ENCODE measurements around the gene TGFBR3L. TPM values are rescaled to one million over a fixed set of nuclear protein-coding genes. Genes with fewer than 3 reads are reported as not detected.

Gene TGFBR3L
- total and polyA plus RNA-seq, 2 of the 8 experiments (the other 6 are each of a cell fraction or from before 2014, with no cell fraction given): 3.1 to 3.7 TPM

GRCh38 chr19:7930765-7931164 lies 16.1 kb downstream of the TGFBR3L start:
- H2BK120ac ChIP-seq (replicated peaks; ENCODE audit: low read depth, low read length): no peak overlapping the region
- H3K4me3 ChIP-seq (ENCODE audit: extremely low read depth in 1 of 4, insufficient read depth in 2 of 4, low read depth in 3 of 4, low read length in 4 of 4): no peak overlapping the region
- H4K5ac ChIP-seq (ENCODE audit: insufficient read length, low read depth, low read length): no peak overlapping the region
- no peak overlapping the region for H2BK12ac ChIP-seq (ENCODE audit: low read depth, low read length)
- no peak overlapping the region for H4K8ac ChIP-seq (ENCODE audit: extremely low read depth, insufficient read depth, low read length)
- H3K18ac ChIP-seq (ENCODE audit: extremely low read depth, low read length): no peak overlapping the region
- no peak overlapping the region for H3K27ac ChIP-seq (ENCODE audit: low read depth, low read length)
- peaks cover 23 to 52% (median 45%) of the 10 kb centered on the region in 4 experiments for H3K36me3 ChIP-seq (ENCODE audit: control insufficient read depth in 2 of 4, insufficient read depth in 4 of 4, low read length in 3 of 4)
- H3K27me3 ChIP-seq (replicated peaks in 1 of 4; ENCODE audit: control insufficient read depth in 3 of 4, extremely low read depth in 1 of 4, insufficient read depth in 3 of 4, low read length in 3 of 4): no peaks in the 10 kb centered on the region
- H3K4ac ChIP-seq (replicated peaks; ENCODE audit: insufficient read length, low read depth, low read length): no peak overlapping the region
- no peak overlapping the region for H3K4me2 ChIP-seq (ENCODE audit: insufficient read depth in 1 of 2, low read depth in 2 of 2, low read length in 2 of 2)
- H3K56ac ChIP-seq (replicated peaks; ENCODE audit: insufficient read length, low read depth, low read length): no peak overlapping the region
- no peaks in the 10 kb centered on the region for H3K9me3 ChIP-seq (ENCODE audit: insufficient read depth in 2 of 2, low read depth in 1 of 2, low read length in 1 of 2)
- no peak overlapping the region for H2BK15ac ChIP-seq (ENCODE audit: low read length)
- H2AFZ ChIP-seq (ENCODE audit: low read length): no peak overlapping the region
- no peaks in the 10 kb centered on the region for H3K79me2 ChIP-seq (ENCODE audit: control insufficient read depth in 1 of 2, insufficient read depth in 2 of 2, low read length in 2 of 2)
- DNase-seq (ENCODE audit: low read depth in 1 of 2, low spot score in 2 of 2): no peak
- H2AK5ac ChIP-seq (ENCODE audit: low read depth, low read length): no peak overlapping the region
- H3K4me1 ChIP-seq (replicated peaks in 1 of 4; ENCODE audit: control insufficient read depth in 3 of 4, insufficient read depth in 4 of 4, low read length in 3 of 4): peaks cover 0 to 5% (median 2%) of the 10 kb centered on the region in 4 experiments; a peak in 5 of 7 replicates
- H3K79me1 ChIP-seq (ENCODE audit: low read depth, low read length): no peaks in the 10 kb centered on the region
- H2BK5ac ChIP-seq (ENCODE audit: low read depth, low read length): no peak overlapping the region
- no peak overlapping the region for H3K23ac ChIP-seq (ENCODE audit: insufficient read length)
- no peak for FAIRE-seq
- WGBS, 2 experiments (ENCODE audit: extremely low coverage in 1 of 2, insufficient coverage in 1 of 2, insufficient read length in 1 of 2, insufficient replicate concordance in 2 of 2, low coverage in 1 of 2, low lambda C conversion rate in 2 of 2, missing lambda C conversion rate in 1 of 2): 84% methylated on average over 7 of the region's 7 CpGs; no CpG with 5 or more reads in 1 of the 2 experiments
- H4K20me1 ChIP-seq (replicated peaks in 1 of 2; ENCODE audit: control insufficient read depth in 1 of 2, insufficient read depth in 2 of 2, low read length in 2 of 2): peaks cover 9 to 19% of the 10 kb centered on the region in 2 experiments
- H3K14ac ChIP-seq (ENCODE audit: insufficient read length): no peak overlapping the region
- H3K23me2 ChIP-seq (ENCODE audit: low read depth, low read length): peaks cover 2% of the 10 kb centered on the region; the same call in 1 of the 2 replicates
- H4K91ac ChIP-seq (replicated peaks; ENCODE audit: insufficient read length, low read length): no peak overlapping the region
- ChIA-PET POLR2A (ENCODE audit: partially characterized antibody) (interaction anchor here (1.3 to 10.4 kb wide), 5 partner anchors 10 to 191 kb away, joined by 3 to 205 read pairs (median 5); partner anchors contain the start of genes SNAPC2 and TIMM44), CTCF (ENCODE audit: partially characterized antibody) (interaction anchor here (0.5 to 4.1 kb wide), 5 partner anchors 11 to 237 kb away, joined by 3 to 28 read pairs (median 5); partner anchors contain the start of genes SNAPC2 and TIMM44)
- H2BK20ac ChIP-seq (ENCODE audit: low read length): no peak overlapping the region
- H3K9ac ChIP-seq (replicated peaks in 1 of 4; ENCODE audit: extremely low read depth in 1 of 4, low read depth in 3 of 4, low read length in 3 of 4): no peak overlapping the region
- TF ChIP-seq HDAC2 (IDR thresholded peaks at IDR 0.05; ENCODE audit: borderline replicate concordance in 1 of 2, low read depth in 2 of 2, low read length in 2 of 2) (no peak), FOSL1 (IDR thresholded peaks at IDR 0.05; ENCODE audit: insufficient read depth, low read depth, low read length) (no peak), CBX8 (IDR thresholded peaks at IDR 0.05; ENCODE audit: borderline replicate concordance, low read depth, low read length) (no peak), BCL11A (IDR thresholded peaks at IDR 0.05; ENCODE audit: low read depth in 2 of 2, low read length in 2 of 2) (no peak), TAF7 (optimal IDR thresholded peaks at IDR 0.05; ENCODE audit: borderline replicate concordance, low read depth, low read length) (no peak), CHD2 (IDR thresholded peaks at IDR 0.05; ENCODE audit: low read length) (no peak)

All from H1 (cell line).